HG03342 (cell line): ENCODE measurements around the gene LHFPL4.
"Not testable (repeated sequence)": the region's sequence is repeated elsewhere in the genome, so short reads cannot be mapped to it uniquely, and the experiment has no call there.

Experiments used
- ATAC-seq: cut with Tn5 transposase; IDR thresholded peaks from one replicate; pipeline ENCODE4 v1.9.1; 2021; ENCODE audit warnings: mild to moderate bottlenecking, moderate library complexity; ENCODE audit not compliant: unreplicated experiment

LHFPL4 gene

GRCh38 chr3:9553021-9553947 is at the start of gene LHFPL4:
TSS of gene LHFPL4 (minus strand) at chr3:9553822. CDS start at chr3:9552679, 1,143 bp downstream.
- ATAC-seq = no peak

DNA sequence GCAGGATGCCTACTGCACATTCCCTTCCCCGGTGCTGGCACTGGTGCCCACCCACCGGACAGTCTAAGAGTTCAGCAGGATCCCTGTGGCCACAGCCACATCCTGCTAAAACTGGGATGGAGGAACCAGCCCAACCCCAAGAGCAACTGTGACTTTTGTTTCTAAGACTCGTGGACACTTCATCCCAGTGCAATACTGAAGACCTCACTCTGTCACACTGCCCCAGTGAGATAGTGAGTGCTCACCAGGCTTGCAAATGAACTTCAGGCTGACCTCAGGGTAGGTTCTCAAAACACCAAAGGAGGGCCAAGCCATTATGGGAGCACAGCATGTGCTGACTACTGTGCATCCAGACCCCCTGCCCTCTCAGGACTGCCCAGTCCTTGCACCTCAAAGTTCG is 49.0 kb upstream of the LHFPL4 start:
- ATAC-seq = no peak

DNA sequence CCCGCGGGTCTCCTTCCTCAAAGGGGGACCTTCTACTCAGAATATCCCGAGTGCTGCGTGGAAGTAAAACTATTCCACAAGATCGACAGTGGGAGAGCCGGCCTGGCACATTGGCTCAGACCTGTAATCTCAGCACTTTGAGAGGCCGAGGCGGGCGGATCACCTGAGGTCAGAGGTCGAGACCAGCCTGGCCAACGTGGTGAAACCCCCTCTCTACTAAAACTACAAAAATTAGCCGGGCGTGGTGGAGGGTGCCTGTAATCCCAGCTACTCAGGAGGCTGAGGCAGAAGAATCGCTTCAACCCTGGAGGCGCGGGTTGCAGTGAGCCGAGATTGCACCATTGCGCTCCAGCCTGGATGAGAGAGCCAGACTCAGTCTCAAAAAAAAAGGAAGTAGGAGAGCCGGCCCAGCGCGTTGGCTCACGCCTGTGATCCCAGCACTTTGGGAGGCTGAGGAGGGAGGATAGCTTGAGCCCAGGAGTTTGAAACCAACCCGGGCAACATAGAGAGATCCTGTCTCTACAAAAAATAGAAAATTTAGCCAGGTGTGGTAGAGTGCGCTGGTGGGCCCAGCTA is 47.5 kb upstream of the LHFPL4 start:
- ATAC-seq = not testable (repeated sequence)

DNA sequence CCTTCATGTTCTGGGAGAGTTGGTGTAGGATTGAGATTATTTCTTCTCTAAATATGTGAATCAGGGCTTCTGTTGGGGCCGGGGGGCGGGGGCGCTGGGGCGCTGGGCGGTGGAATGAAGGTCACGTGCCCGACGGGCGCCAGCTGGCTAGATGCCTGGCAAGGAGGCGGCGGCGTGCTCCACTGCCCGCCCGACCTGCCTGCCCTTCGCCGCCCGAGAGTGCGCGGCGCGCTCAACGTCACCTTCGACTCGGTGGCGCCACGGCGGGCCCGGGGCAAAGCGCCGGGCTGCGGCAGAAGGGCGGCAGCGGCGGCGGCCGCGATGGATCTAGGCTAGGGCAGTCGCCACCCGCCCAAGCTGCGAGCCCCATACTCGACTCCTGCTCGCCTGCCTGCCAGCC is 47.0 kb upstream of the LHFPL4 start:
- no peak for ATAC-seq

GRCh38 chr3:9598783-9599387 is 45.3 kb upstream of the LHFPL4 start:
- ATAC-seq = no peak

GRCh38 chr3:9595877-9596276 is 42.3 kb upstream of the LHFPL4 start:
- no peak for ATAC-seq

GRCh38 chr3:9591781-9592180 is 38.2 kb upstream of the LHFPL4 start:
- not testable (repeated sequence) for ATAC-seq

DNA sequence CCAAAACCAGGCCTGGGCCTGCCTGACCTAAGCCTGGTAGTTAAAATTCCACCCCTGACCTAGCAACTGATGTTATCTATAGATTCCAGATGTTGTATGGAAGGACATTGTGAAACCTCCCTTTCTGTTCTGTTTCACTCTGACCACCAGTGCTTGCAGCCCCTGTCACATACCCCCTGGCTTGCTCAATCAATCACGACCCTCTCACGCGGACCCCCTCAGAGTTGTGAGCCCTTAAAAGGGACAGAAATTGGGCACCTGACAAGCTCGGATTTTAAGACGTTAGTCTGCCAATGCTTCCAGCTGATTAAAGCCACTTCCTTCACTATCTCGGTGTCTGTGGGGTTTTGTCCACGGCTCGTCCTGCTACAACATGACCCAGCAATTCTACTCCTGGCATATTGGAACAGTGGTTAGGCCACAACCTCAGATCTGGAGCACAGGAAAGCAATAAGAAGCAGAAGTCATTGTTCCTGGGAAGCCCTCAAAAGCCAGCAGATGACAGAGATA is 36.7 kb upstream of the LHFPL4 start:
- ATAC-seq = no peak

- no peak for ATAC-seq
These were observed 30.2 kb upstream of the LHFPL4 start for GRCh38 chr3:9583792-9584191.

DNA sequence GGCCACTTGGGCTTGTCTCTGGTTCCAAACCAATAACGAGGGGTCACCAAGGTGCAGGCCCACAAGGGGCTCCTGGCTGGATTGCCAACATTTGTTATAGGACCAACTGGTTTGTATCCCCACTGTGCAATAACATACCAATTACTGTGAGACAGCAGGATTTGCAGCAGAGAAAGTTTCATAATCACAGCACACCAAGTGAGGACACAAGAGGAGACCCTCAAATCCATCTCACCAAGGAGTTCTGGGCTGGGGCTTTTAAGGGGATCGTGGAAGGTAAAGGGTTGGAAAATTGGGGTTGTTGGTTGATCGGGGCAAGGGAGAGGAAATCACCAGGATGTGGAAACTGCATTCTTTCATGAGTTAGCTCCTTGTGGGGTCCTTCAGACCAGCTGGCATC is 29.7 kb upstream of the LHFPL4 start:
- ATAC-seq = no peak

DNA sequence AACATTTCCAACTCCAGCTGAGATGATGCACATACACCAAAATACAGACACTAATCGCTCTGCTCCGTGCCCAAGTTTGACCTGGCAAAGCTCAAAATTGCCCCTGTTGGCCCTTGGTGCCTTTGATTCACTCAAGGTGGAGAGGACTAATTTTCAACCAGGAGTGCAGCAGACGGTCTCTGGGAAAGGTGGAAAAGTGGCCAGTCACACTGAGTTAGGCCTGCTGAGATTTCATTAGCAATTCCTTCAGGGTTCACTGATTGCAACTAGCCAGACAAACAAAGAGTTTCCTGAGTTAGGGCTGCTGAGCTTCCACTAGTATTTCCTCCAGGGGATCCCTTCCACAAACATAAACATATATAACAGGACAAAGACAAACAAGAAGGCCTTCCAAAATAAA is 28.7 kb upstream of the LHFPL4 start:
- no peak for ATAC-seq

- no peak for ATAC-seq
These were observed 28.1 kb upstream of the LHFPL4 start for GRCh38 chr3:9581742-9582141.

DNA sequence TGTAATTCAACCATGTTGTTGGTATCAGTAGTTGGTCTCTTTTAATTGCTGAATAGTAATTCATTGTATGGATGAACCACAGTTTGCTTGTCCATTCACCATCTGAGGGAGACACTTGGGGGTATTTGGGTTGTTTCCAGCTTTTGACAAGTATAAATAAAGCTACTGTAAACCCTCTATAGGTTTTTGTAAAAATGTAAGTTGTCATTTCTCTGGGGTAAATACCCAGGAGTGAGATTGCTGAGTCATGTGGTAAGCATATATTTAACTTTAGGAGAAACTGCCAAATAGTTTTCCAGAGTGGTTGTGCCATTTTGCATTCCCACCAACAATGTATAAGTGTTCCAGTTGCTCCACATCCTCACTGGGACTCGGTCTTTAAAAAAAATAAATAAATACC is 15.4 kb upstream of the LHFPL4 start:
- ATAC-seq = no peak

GRCh38 chr3:9565316-9565715 is 11.7 kb upstream of the LHFPL4 start:
- ATAC-seq = no peak

DNA sequence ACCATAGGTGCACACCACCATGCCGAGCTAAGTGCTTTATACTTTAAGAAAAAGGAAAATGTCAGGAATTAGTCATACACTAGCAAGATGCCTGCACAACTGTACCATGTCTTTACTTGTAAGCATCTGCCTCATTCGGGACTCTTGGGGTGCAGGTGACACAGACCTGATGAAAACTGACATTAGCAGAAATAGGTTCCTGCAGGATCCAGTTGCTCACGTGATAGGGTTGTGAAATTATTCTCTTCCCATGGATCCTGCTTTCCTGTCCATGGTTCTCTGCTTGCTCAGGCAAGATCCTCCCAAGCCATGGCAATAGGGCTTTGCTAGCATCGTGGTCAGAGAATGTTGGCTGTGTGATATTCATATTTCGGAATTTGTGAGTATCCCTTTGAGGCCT is 10.2 kb upstream of the LHFPL4 start:
- no peak for ATAC-seq

DNA sequence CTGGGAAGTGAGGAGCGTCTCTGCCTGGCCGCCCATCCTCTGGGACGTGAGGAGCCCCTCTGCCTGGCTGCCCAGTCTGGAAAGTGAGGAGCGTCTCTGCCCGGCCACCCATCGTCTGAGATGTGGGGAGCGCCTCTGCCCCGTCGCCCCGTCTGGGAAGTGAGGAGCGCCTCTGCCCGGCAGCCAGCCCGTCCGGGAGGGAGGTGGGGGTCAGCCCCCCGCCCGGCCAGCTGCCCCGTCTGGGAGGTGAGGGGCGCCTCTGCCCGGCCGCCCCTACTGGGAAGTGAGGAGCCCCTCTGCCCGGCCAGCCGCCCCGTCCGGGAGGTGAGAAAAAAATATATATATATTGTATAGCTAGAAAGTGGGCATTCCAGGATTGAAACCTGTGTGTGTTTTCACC is 6.4 kb upstream of the LHFPL4 start:
- not testable (repeated sequence) for ATAC-seq

- ATAC-seq = no peak
These were observed 409 bp upstream of the LHFPL4 start for GRCh38 chr3:9553948-9554513.

DNA sequence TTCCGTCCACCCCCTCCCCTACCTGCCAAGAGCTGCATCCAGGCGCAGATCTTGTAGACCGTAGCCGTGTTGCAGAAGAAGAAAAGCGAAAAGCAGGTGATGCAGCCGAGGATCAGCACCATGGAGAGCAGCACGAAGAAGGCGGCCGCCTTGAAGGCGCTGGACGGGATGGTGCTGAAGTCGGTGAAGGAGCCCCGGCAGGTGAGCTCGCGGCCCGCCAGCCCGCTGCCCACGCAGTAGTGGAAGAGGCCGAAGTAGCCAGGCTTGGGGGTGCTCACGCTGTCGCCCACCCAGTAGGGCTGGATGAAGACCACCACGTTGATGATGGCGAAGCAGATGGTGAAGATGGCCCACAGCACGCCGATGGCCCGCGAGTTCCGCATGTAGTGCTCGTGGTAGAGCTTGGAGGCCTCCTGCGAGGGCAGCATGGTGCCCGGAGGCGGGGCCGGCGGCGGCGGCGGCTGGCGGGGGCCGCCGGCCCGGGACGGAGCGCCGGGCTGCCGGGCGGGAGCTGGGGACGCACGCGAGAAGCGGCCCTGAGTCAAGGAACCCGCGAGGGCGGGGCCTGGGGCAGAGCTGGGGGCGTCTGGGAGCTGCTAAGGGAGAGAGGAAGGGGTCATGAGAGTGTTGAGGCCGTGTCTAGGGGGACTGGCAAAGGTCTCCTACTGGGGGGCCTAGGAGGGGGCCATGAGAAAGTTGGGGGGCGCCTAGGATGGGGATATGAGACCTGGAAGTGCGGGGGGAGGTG is 1.2 kb downstream of the LHFPL4 start:
- no peak for ATAC-seq

DNA sequence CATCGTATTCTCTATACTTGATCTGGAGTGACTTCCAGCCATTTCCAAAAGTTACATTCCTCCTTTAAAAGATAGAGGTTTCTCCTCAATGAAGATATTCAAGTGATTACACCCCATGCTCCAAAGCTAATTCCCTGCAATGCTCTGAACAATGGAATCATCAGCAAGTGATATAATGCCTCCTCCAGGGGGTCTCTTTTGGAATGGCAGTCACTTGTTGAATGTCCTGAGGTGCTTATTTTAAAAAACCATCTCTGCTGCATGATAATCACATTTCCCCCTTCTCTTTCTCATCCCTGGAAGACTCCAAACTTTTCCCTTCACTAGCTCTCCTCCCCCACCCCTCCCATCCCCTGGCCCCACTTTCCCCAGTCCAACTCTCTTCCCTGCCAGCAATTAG is 2.6 kb downstream of the LHFPL4 start:
- no peak for ATAC-seq

DNA sequence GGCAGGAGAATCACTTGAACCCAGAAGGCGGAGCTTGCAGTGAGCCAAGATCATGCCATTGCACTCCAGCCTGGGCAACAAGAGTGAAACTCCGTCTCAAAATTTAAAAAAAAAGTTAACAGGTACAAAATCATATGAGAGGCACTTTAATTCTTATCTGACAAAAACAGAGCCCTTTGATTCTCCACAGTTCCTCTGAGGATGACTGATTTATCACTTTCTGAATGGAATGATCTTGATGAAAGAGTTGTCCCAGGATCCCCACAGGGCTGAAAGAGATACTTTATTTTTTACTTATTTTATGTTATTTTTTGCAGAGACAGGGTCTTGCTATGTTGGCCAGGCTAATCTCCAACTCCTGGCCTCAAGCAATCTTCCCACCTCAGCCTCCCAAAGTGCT is 4.0 kb downstream of the LHFPL4 start:
- no peak for ATAC-seq

GRCh38 chr3:9548991-9549390 is 4.6 kb downstream of the LHFPL4 start:
- no peak for ATAC-seq
